ENCODE measurements around the gene PUS3.
"Not testable (repeated sequence)": the region's sequence is repeated elsewhere in the genome, so short reads cannot be mapped to it uniquely, and the experiment has no call there.

- TF ChIP-seq EP300, CTCF (IDR thresholded peaks at IDR 0.05): not testable (repeated sequence)
These were observed 45.3 kb downstream of the PUS3 start for GRCh38 chr11:125857670-125858069.
